Measurements from ENCODE around the gene LIX1.
"Not testable (repeated sequence)": the region's sequence is repeated elsewhere in the genome, so short reads cannot be mapped to it uniquely, and the experiment has no call there.

Gene LIX1

DNA sequence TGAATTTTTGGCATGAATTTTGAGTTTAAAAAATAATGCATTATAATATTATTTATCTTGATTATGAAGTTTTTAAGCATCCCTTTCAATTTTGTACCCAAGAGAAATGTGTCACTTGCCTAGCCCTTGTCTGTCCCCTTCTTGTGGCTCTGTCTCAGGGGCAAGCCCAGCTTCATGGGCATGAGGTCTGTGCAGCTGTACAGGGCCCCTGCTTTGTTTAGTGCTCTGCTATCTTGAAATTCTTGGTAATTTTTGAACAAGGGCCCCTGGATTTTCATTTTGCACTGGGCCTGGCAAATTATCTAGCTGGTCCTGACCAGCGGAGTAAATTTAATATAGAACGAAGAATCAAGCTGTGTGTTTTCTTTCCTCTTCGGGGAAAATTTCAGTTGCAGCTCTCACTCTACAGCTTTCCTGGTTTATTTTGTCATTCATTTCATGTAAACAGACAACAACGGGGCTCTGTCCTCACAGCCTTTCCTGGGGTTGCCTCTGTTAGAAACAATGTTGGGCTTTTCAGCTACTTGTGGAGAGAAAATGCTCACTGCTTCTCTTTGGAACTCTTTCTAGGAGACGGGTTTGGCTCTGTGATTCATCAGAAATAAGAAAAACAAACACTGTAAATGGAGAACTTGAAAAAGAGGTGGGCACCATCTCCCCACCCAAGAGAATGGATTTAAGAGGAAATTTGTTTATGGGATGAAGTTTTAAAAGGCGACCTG, 41.1 kb downstream of the LIX1 start:
- no peak for DNase-seq (ENCODE audit: low spot score)

DNA sequence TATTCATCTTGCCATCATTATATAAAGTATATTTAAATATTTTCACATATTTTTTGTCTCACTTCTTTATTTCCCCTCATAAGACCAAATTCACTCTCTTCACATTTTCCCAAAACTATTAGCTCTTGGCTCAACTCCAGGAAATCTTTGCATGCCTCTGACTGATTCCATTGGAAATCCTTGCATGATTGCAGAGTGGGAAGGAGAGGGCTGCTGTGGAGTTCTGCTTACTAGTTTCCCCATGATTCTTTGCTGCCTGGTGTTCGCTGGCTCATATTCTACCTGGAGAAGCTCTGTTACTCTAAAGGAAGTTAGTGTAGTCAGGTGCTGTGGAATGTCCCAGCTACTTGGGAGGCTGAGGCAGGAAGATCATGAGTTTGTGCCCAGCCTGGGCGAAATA, 41.9 kb downstream of the LIX1 start:
- DNase-seq (ENCODE audit: low spot score): no peak

DNA sequence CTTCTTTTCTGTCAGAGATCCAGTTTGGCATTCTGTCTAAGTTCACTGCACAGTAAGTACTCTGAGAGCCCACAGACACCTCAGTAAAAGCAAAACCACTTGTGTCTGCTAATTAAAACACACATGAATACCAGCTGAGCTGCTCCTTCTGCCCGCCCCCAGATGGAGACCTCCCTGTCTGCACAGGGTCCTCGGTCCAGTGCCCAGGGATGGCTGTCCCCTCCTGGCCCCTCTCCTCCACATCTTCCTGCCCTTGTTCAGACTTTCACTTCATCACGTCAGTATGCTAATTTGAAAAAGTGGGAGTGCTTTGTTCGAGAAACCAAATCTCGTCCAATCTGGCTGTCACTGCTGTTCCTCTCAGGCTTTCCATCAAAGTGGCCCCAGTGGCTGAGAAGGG, 43.5 kb downstream of the LIX1 start:
- DNase-seq (ENCODE audit: low spot score): no peak

DNA sequence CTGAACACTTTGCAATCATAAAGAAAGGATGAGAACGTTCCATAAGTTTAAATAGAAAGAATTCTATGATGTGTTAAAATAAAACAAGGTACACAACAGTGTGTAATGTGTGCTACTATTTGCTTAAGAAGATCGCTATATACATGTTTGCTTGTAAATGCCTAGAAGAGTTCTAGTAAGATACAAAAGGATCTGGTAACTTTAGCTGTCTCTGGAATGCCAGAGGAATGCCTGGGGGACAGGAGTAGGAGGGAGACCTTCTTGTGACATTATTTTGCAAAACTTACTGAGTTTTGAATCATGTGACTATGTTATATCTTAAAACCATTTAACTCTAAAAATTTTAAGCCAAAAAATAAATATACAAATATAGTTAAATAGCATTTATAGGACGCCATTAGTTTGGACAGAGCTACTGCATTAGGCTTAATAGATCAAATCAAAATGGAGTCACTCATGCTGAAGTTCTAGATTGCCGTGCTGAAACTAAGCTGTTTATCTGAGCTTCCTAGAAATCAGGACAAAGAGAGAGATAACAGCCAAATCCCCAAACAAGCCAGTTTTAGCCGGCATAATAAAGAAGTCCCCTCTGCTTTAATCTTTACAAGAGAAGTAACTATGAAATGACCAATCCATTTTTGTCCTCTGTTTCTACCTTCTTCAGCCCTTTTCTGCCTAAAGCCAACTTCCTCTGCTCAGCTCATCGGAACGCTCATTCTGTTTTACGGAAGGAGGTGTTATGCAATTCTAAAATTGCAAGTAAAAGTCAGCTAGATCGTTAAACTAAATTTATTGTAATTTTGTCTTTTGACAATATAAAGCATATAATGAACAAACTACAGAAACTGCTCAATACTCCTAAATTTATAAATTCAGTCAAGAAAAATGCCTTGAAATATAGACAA, 44.8 kb downstream of the LIX1 start:
- DNase-seq (ENCODE audit: low spot score): no peak

DNA sequence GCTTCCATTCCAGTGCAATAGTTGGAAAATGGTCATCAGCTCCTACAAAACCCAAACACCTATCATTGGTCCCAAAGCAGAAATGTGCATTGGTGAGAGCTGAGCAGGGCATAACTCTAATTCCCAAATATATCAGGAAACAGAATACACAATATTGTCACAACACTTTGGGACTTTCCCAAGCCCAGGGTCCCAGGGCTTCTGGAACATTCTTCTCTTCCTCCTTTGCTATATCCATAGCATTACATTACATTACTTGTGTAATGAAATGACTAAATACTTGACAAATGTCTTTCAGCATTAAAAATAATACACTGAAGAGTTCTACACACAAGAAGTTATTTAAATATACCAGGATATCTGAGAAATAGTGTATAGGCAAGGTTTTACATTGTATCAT, 45.6 kb downstream of the LIX1 start:
- no peak for DNase-seq (ENCODE audit: low spot score)

DNA sequence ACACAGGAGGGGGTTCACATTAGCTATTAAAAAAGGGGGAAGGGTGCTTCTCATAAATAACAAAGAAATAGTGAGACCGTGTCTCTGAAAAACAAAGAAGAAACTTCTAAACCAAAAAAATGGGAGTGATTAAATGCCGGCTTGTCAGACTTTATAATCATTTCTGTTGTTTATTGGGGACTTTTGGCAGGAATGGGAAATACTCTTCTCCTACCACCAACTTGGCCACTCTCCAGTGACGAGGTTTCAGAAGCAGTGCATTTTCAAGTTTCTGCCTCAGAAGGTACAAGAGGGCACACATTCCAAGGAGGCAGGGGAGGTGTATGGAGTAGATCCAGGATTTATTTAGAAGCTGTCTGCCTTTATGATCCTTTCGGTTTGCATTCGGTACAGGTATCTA, 46.2 kb downstream of the LIX1 start:
- DNase-seq (ENCODE audit: low spot score): no peak

DNA sequence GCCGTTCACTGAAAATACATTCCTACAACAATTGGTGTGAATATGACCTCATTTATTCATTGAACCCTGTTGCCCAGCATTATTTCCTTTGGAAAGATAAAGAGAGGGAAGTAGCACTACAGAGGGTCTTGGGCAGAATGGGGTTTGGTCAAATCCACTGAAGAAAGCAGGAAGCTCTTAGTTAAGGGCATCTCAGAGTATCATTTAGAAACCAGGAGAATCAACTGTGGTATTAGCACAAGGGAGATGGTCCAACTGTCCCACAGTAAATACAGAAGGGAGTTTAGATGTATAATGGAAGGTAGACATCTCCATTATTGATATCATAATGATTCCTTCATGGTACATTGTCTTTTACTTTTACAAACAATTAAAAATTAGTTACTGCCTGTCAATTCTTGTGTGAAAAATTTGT, 47.1 kb downstream of the LIX1 start:
- no peak for DNase-seq (ENCODE audit: low spot score)

DNA sequence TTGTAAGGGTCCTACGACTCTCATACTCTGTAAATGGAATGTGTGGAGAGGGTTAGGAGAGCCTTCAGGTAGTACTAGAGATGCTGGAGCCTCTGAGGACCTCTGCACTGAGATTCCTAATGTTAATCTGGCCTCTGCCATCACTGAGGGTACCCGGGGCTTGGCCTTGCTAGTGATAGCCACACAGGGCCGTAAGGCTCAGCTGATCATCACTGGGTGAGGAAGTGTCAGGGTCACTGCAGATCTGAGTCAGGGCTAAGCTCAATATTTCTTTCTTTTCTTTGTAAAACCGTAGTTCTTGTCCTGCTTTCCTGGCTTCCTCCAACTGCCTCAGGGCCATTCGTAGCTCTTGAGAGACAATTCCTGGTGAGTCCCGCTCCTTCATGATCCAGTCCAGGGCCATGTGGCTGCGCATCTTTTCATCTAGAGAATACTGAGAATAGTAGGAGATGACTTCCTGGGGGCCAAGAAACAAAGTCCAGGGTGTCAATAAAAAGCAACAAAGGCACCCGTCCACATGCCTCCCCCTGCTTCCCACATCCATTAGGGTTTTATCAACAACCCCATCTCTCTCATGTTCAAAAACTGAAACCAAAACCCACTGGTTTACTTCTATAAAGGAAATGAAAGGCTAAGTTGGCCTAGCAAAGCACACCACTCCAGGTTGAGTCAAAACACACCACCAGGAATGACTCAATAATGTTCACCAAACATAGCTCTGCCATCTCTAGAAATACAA, 47.7 kb downstream of the LIX1 start:
- peak; percentile 93 for DNase-seq (ENCODE audit: low spot score)

DNA sequence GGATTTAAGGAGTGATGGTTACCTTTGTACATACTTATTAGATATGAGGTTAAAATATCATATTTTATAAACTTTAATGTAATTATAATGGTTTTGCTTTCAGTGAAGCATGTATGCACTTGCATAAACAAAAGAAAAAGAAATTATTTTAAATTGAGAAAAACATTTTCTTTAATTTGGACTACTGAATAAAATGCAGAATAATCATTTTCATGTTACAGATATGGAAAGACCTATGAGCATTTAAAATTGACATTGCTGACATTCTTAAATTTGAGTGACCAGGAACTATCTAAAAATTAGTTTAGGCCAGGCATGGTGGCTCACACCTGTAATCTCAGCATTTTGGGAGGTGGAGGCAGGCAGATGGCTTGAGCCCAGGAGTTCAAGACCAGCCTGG, 49.2 kb downstream of the LIX1 start:
- DNase-seq (ENCODE audit: low spot score): no peak

DNA sequence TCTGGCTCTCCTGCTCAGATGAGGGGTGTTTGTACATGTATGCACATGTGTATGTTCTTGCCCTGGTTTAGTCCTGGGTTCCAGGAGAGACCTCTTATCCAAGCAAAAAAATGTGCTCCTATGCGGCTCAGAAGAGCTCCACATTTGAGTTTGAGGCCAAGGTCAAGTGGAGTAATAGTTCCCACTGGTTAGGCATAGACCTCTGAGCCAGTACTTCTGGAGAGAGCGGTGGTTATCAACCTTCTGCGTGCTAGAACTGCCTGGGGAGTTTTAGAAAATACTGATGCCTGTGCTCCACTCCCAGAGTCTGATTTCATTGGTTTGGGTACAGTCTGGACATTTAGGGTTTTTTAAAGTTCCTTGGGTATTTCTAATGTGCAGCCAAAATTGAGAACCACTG, 51.5 kb downstream of the LIX1 start:
- DNase-seq (ENCODE audit: low spot score): no peak

DNA sequence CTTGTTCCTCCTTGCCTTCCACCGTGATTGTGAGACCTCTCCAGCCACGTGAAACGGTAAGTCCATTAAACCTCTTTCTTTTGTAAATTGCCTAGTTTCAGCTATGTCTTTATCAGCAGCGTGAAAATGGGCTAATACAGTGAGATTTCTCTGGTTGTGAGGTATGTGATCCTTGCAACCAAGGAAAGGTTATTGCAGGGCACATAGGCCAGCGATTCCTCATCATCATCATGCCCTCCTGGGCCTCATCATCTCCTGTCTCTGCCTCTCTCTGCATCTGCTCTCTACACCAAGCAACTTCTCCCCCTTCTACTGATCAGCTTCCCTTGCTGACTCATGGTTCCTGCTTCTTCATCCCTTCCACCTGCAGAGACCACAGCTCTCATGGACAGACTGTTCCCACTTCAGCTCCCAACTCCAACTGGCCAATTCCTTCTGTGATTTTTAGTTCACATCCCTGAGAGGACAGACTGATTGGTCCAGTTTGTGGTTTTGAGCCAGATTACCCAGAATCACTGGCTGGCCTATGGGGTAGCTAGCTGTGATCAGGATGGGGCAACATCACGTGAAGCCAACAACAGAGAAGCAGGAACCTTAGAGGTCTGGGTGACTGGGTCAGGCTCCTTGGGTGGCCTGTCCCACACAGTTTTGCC, 53.1 kb downstream of the LIX1 start:
- DNase-seq (ENCODE audit: low spot score): no peak

DNA sequence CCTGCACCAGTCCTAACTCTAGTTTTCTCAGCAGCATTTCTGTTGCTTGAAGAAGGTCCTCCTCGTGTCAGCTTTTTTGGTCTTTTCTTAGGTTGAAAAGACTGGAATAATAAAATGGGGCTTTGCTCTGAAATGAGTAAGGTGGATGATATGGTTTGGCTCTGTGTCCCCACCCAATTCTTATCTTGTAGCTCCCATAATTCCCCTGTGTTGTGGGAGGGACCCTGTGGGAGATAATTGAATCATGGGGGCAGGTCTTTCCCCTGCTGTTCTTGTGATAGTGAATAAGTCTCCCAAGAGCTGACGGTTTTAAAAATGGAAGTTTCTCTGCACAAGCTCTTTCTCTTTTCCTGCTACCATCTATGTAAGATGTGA, 53.6 kb downstream of the LIX1 start:
- DNase-seq (ENCODE audit: low spot score): no peak

DNA sequence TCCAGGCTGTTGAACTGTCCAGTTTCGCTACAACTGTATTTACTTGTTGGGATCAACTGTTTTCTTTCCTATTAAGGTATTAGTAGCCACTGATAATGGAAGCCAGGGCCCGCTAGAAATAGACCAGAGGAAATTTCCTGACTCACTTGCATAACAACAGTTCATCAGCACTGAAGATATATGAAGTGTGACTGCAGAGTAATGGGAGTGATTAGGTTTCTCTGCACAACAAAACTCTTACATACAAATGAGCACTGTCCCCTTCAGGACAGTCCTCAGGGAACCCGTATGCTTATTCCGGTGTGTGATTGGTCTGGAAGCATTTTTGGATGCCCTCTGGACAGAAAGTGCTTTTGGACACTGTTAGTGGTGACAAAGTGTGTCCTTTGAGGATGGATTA, 55.3 kb downstream of the LIX1 start:
- DNase-seq (ENCODE audit: low spot score): no peak

DNA sequence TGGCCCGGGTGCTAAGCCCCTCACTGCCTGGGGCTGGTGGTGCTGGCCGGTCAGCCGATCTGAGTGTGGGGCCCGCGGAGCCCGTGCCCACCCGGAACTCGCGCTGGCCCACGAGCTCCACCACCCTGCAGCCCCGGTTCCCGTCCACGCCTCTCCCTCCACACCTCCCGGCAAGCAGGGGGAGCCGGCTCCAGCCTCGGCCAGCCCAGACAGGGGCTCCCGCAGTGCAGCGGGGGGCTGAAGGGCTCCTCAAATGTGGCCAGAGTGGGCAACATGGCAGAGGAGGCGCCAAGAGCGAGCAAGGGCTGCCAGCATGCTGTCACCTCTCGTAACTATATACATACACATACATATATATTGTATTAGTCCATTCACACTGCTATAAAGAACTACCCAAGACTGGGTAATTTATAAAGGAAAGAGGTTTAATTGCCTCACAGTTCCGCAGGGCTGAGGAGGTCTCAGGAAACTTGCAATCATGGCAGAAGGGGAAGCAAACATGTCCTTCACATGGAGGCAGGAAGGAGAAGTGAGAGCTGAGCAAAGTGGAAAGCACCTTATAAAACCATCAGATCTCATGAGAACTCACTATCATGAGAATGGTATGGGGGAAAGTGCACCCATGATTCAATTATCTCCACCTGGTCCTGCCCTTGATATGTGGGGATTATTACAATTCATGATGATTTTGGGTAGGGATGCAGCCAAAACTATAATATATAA, 56.8 kb downstream of the LIX1 start:
- no peak for DNase-seq (ENCODE audit: low spot score)

DNA sequence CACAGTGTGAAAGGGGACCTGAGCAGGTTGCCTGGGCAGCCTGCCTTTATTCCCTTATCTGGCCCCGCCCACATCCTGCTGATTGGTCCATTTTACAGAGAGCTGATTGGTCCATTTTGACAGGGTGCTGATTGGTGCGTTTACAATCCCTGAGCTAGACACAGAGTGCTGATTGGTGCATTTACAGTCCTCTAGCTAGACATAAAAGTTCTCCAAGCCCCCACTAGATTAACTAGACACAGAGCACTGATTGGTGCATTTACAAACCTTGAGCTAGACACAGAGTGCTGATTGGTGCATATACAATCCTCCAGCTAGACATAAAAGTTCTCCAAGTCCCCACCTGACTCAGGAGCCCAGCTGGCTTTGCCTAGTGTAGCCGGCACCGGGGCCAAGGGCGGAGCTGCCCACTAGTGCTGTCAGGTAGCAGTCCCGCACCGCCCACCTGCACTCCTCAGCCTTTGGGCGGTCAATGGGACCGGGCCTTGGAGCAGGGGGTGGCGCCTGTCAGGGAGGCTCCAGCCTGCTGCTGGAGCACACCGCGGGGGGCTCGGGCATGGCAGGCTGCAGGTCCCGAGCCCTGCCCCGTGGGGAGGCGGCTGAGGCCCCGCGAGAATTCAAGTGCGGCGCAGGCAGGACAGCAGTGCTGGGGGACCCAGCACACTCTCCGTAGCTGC, 57.5 kb downstream of the LIX1 start:
- DNase-seq (ENCODE audit: low spot score): not testable (repeated sequence)

DNA sequence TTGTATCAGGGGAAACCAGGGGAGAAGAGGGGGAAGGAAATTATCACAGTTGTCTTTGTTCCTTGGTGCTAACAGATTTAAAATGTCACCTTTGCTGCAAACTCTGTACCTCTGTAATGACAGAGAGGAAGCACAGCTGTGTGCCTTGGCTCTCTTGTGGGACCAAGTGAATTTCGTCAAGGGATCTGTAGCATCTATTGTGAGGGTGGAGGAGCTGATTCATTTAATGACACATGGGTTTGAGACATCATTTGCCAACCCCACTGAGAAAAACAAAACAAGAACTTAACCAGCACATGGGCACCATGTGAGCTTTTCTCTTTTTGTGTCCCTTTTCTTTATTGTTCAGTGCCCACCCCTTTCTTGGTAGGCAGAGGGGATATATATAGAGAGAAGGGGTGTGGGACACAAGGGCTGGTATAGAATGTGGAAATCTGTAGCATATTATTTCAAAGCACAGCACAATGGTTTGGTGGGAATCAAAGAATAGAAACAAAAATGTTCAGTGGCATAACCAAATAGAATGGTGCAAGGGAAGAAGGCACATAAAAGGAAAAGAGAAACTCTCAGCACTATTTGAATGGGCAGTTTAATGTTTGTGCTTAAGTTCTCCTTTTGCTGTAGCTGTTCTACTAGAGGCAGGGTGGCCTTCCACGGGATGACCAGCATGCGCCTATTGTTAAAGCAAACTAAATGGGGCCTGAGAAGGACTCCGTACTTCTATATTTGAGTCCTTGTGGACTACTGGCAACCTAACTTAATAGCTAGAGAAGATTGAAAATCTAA, 63.3 kb downstream of the LIX1 start:
- DNase-seq (ENCODE audit: low spot score): peak; percentile 3

DNA sequence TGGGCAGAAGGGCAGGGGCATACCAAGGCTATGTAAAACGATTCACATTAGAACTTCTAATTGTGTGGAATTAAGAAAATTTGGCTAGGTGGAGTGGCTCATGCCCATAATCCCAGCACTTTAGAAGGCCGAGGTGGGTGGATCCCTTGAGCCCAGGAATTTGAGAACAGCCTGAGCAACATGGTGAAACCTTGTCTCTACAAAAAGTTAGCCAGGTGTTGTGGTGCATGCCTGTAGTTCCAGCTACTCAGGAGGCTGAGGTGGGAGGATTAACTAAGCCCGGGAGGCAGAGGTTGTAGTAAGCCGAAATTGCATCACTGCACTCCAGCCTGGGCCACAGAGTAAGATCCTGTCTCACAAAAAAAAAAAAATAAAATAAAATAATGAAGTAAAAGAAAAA, 65.2 kb downstream of the LIX1 start:
- DNase-seq (ENCODE audit: low spot score): no peak

DNA sequence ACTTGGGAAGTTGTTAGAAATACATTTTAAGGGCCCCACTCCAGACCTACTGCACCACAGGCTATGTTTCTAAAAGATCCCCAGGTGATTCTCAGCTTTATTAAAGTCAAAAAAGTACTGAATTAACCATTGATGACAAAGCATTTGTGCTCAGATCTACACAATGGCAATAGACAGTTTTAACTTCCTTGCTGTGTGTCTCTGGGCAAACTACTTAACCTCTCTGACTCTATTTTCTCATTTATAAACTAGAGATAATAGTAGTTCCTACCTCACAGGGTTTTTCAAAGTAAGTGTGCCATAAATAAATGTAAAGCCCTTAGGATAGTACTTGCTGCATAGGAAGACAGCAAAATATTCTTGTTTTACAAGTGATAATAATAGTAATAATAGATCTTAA, 66.3 kb downstream of the LIX1 start:
- DNase-seq (ENCODE audit: low spot score): no peak

DNA sequence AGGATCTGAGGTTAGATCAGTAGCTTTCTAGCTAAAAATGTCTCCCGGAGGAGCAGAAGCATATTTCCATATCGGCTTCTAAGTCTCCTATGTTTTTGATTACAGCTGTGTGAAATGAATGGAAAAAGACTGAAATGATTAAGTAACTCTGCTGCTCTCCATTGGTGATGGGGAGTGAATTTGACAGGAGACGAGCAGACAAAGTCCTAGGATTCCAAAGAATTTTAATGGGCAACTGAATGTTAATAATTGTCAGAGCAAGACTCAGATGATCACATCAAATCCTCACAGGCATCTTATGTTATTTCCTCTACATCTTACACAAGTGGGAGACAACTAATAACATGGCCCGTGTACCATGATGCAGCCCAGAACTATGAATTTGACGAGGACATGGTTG, 66.8 kb downstream of the LIX1 start:
- DNase-seq (ENCODE audit: low spot score): no peak

DNA sequence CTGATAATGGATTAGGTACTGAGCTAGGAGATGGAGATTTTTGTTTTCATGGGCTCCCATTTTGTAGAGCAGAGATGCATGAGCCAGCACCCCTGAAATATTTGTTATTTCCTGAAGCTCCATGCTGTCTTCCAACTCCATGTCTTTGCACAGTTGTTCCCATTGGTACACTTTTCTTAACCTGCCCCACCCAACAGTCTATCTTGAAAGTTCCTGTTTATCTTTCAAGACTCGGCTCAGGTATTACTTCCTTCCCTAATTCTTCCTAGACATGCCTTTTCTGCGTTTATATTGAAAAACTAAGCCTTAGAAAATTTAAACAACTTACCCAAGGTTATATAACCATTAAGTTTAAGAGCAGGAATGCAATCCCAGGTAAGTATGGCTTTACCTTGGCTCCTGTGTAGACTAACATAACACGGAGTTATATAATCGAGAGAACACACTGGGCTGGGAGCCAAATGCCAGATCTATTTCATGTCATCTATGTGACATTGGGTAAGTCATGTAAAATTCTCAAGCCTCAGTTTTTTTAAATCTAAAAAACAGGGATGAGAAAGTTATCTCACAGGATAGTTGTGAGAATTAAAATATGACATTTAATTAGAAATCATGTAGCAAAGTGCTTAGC, 67.4 kb downstream of the LIX1 start:
- no peak for DNase-seq (ENCODE audit: low spot score)

Measured in activated CD4-positive, alpha-beta T cell treated with anti-CD3 and anti-CD28 coated beads, Interleukin-2, Interleukin-4, amounts not matched to agents 100 ng/mL and 50 ng/mL, durations not matched to agents 16 hours and 8 hours (primary cell).